RWPE2 (cell line): ENCODE measurements around the gene HMGB4.

Experiments
- ATAC-seq: fragments of 200-7000 bp; cut with Tn5 transposase; 3 replicates; pipeline ENCODE4 v1.9.1; 2021; ENCODE audit warnings: low read depth
- DNase-seq: peaks from one replicate; pipeline ENCODE4 v3.0.0-alpha.2; 2020; ENCODE audit warnings: low spot score
- H3K27ac ChIP-seq: fragments of 450-650 bp; 2 replicates; pipeline ENCODE4 v1.5.1; 2017; ENCODE audit warnings: mild to moderate bottlenecking; ENCODE audit not compliant: poor library complexity, severe bottlenecking
- H3K27me3 ChIP-seq: fragments of 250-450 bp; sonication (Bioruptor Pico); 2 replicates; pipeline ENCODE4 v1.5.1; 2021; ENCODE audit warnings: mild to moderate bottlenecking, moderate library complexity; ENCODE audit not compliant: insufficient read depth, poor library complexity, severe bottlenecking
- H3K36me3 ChIP-seq: fragments of 250-450 bp; sonication (Bioruptor Pico); 2 replicates; pipeline ENCODE4 v1.5.1; 2020; ENCODE audit warnings: low read depth, mild to moderate bottlenecking, moderate library complexity
- H3K4me1 ChIP-seq: fragments of 250-450 bp; sonication (Bioruptor Pico); 2 replicates; pipeline ENCODE4 v1.5.1; 2021; ENCODE audit warnings: mild to moderate bottlenecking, moderate library complexity; ENCODE audit not compliant: insufficient read depth, poor library complexity, severe bottlenecking
- H3K4me3 ChIP-seq: fragments of 250-450 bp; sonication (Bioruptor Pico); 2 replicates; pipeline ENCODE4 v1.5.1; 2021; ENCODE audit warnings: mild to moderate bottlenecking, moderate library complexity; ENCODE audit not compliant: severe bottlenecking
- H3K9me3 ChIP-seq: fragments of 250-450 bp; sonication (Bioruptor Pico); 2 replicates; pipeline ENCODE4 v1.5.1; 2021; ENCODE audit warnings: mild to moderate bottlenecking, moderate library complexity; ENCODE audit not compliant: severe bottlenecking
- CTCF ChIP-seq: fragments of 450-650 bp; IDR thresholded peaks from one replicate; pipeline ENCODE4 v1.5.1; 2017; ENCODE audit warnings: mild to moderate bottlenecking, moderate library complexity; ENCODE audit not compliant: poor library complexity, severe bottlenecking

The HMGB4 gene

GRCh38 chr1:33841494-33841893 is 22.4 kb upstream of the HMGB4 start:
- ATAC-seq, result no peak

GRCh38 chr1:33842348-33842747 is 21.5 kb upstream of the HMGB4 start:
- Histone ChIP-seq H3K27ac (no peak overlapping the region), H3K9me3 (no peaks in the 10 kb centered on the region), H3K36me3 (no peaks in the 10 kb centered on the region), H3K4me3 (no peak overlapping the region), H3K27me3 (no peaks in the 10 kb centered on the region), H3K4me1 (no peaks in the 10 kb centered on the region)
- DNase-seq, result no peak
- TF ChIP-seq CTCF, result no peak
- no peak for ATAC-seq

More at GRCh38 chr1:33841494-33841893, 22.4 kb upstream of the HMGB4 start:
- DNase-seq, result no peak
- no peak for TF ChIP-seq CTCF
- H3K27me3 ChIP-seq, result no peaks in the 10 kb centered on the region
- H3K4me3 ChIP-seq, result no peak overlapping the region
- H3K9me3 ChIP-seq, result no peaks in the 10 kb centered on the region
- H3K27ac ChIP-seq, result no peak overlapping the region
- no peaks in the 10 kb centered on the region for H3K4me1 ChIP-seq
- H3K36me3 ChIP-seq, result no peaks in the 10 kb centered on the region

- TF ChIP-seq CTCF, result no peak
- Histone ChIP-seq H3K27me3 (no peaks in the 10 kb centered on the region), H3K4me3 (no peak overlapping the region), H3K4me1 (no peaks in the 10 kb centered on the region), H3K27ac (no peak overlapping the region), H3K9me3 (no peaks in the 10 kb centered on the region), H3K36me3 (no peaks in the 10 kb centered on the region)
- ATAC-seq, result no peak
- no peak for DNase-seq
These were observed 19.7 kb upstream of the HMGB4 start for GRCh38 chr1:33844166-33844565.

GRCh38 chr1:33846861-33847260 is 17.0 kb upstream of the HMGB4 start:
- Histone ChIP-seq H3K27me3 (no peaks in the 10 kb centered on the region), H3K4me1 (no peaks in the 10 kb centered on the region), H3K36me3 (no peaks in the 10 kb centered on the region), H3K9me3 (no peaks in the 10 kb centered on the region), H3K27ac (no peak overlapping the region), H3K4me3 (no peak overlapping the region)
- ATAC-seq, result no peak
- DNase-seq, result no peak
- TF ChIP-seq CTCF, result no peak

GRCh38 chr1:33848205-33848937 is 15.5 kb upstream of the HMGB4 start:
- no peak overlapping the region for H3K27ac ChIP-seq
- no peaks in the 10 kb centered on the region for H3K36me3 ChIP-seq
- H3K4me1 ChIP-seq, result no peaks in the 10 kb centered on the region
- no peak overlapping the region for H3K4me3 ChIP-seq
- ATAC-seq (no peak), DNase-seq (no peak)
- H3K9me3 ChIP-seq, result no peaks in the 10 kb centered on the region
- no peaks in the 10 kb centered on the region for H3K27me3 ChIP-seq
- TF ChIP-seq CTCF, result no peak
